ENCODE data around the gene GUCY1A2. TPM values are rescaled to one million over a fixed set of nuclear protein-coding genes. Genes with fewer than 3 reads are reported as not detected.

Gene GUCY1A2
- total RNA-seq, 1 experiment from 2014 or later, result 0.10 TPM

GRCh38 chr11:106889718-106890117, 128.6 kb downstream of the GUCY1A2 start:
- no peak overlapping the region for H3K9ac ChIP-seq (ENCODE audit: low read length)
- ChIA-PET RAD21 (ENCODE audit: low non-redundant PET in 1 of 2, low total read pairs in 2 of 2, uncharacterized antibody in 2 of 2, unreplicated experiment in 2 of 2) (no interaction called here), CTCF (no interaction called here), POLR2A (no interaction called here)
- no peak for DNase-seq (ENCODE audit: low read depth, low spot score)
- no peaks in the 10 kb centered on the region for H3K4me1 ChIP-seq (ENCODE audit: control insufficient read depth in 1 of 2, insufficient read depth in 2 of 2, low read length in 2 of 2)
- H3K36me3 ChIP-seq (ENCODE audit: control insufficient read depth in 1 of 2, insufficient read depth in 2 of 2, low read length in 2 of 2), result no peaks in the 10 kb centered on the region
- intact Hi-C loops (cut with micrococcal nuclease), result no loop called here
- H2AFZ ChIP-seq (ENCODE audit: low read depth, low read length, poor library complexity, severe bottlenecking), result no peak overlapping the region
- H4K20me1 ChIP-seq (ENCODE audit: insufficient read depth), result no peaks in the 10 kb centered on the region
- ATAC-seq, result no peak
- no peaks in the 10 kb centered on the region for H3K9me3 ChIP-seq (ENCODE audit: control insufficient read depth in 1 of 2, insufficient read depth in 1 of 2, low read depth in 1 of 2, low read length in 2 of 2)
- TF ChIP-seq YY1 (IDR thresholded peaks at IDR 0.05; ENCODE audit: extremely low read depth, insufficient replicate concordance, low read depth, low read length) (no peak), TCF7L2 (IDR thresholded peaks at IDR 0.05; ENCODE audit: borderline replicate concordance, extremely low read depth, insufficient read depth, insufficient read length) (no peak), EGR1 (IDR thresholded peaks at IDR 0.05; ENCODE audit: low read depth) (no peak), POLR2AphosphoS5 (IDR thresholded peaks at IDR 0.05; ENCODE audit: low read depth, low read length) (no peak), ZFX (IDR thresholded peaks at IDR 0.05) (no peak), CBX3 (IDR thresholded peaks at IDR 0.05; ENCODE audit: low read depth) (no peak), ZBTB33 (IDR thresholded peaks at IDR 0.05; ENCODE audit: extremely low read depth, insufficient replicate concordance, low read length) (no peak), CEBPB (IDR thresholded peaks at IDR 0.05; ENCODE audit: low read depth) (no peak), REST (IDR thresholded peaks at IDR 0.05; ENCODE audit: low read depth) (no peak), EZH2 (IDR thresholded peaks at IDR 0.05) (no peak)
- TF ChIP-seq, protein P1, sequence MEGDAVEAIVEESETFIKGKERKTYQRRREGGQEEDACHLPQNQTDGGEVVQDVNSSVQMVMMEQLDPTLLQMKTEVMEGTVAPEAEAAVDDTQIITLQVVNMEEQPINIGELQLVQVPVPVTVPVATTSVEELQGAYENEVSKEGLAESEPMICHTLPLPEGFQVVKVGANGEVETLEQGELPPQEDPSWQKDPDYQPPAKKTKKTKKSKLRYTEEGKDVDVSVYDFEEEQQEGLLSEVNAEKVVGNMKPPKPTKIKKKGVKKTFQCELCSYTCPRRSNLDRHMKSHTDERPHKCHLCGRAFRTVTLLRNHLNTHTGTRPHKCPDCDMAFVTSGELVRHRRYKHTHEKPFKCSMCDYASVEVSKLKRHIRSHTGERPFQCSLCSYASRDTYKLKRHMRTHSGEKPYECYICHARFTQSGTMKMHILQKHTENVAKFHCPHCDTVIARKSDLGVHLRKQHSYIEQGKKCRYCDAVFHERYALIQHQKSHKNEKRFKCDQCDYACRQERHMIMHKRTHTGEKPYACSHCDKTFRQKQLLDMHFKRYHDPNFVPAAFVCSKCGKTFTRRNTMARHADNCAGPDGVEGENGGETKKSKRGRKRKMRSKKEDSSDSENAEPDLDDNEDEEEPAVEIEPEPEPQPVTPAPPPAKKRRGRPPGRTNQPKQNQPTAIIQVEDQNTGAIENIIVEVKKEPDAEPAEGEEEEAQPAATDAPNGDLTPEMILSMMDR (IDR thresholded peaks at IDR 0.05 in 2 of 3, conservative IDR thresholded peaks at IDR 0.05 in 1 of 3; ENCODE audit: borderline replicate concordance in 1 of 3, insufficient read depth in 1 of 3, low read depth in 2 of 3, low read length in 2 of 3), result no peak
- H3K4me3 ChIP-seq (replicated peaks in 1 of 2; ENCODE audit: low read depth in 1 of 2, low read length in 2 of 2), result no peak overlapping the region
- H3K27me3 ChIP-seq (ENCODE audit: insufficient read depth, low read length), result 0 out of 2 replicates have a peak, but pooled peaks cover 7% of the 10 kb centered on the region
- no peak overlapping the region for H3K4me2 ChIP-seq (ENCODE audit: low read length)
- H3K27ac ChIP-seq (ENCODE audit: low read depth, low read length), result no peak overlapping the region
- BruUV-seq (replicated peaks), result no TSS peak
- no peaks in the 10 kb centered on the region for H3K9me2 ChIP-seq (ENCODE audit: insufficient read depth)
- H3K79me2 ChIP-seq (ENCODE audit: insufficient read depth, low read length), result no peaks in the 10 kb centered on the region
